ENCODE data around the gene NFIX. TPM values are rescaled to one million over a fixed set of nuclear protein-coding genes. Genes with fewer than 3 reads are reported as not detected.

The NFIX gene
- total and polyA plus RNA-seq, 4 donors = 26.0 to 190 (median 89.6) TPM

DNA sequence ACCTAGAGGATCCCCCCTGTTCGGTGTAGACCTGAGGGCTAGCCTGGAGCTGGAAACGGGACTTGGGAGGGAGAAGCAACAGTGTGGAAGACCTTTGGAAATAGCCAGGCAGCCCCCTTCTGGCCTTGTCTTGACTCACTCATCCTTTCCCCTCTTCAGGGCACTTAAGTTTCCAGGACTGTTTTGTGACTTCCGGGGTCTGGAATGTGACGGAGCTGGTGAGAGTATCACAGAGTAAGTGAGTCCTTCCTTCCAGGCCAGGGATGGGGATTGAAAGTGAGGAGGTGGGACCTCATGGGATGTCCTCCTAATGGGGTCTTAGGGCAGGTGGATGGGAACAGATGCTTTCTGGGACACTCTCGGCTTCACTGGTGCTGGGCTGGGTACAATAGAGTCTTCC lies 78.0 kb downstream of the NFIX start:
- Histone ChIP-seq H3K36me3 (ENCODE audit: control insufficient read depth in 4 of 4, insufficient read depth in 4 of 4, low read length in 4 of 4) (peaks cover 0 to 37% (median 32%) of the 10 kb centered on the region in 4 donors), H3K4me1 (ENCODE audit: control insufficient read depth in 5 of 5, insufficient read depth in 5 of 5, low read length in 5 of 5) (peaks cover 3 to 47% (median 14%) of the 10 kb centered on the region in 5 donors), H3K9ac (ENCODE audit: insufficient read depth in 1 of 2, low read length in 2 of 2) (no peak overlapping the region), H3K9me3 (ENCODE audit: control insufficient read depth in 4 of 4, insufficient read depth in 3 of 4, low read length in 3 of 4) (no peaks in the 10 kb centered on the region), H3K27ac (ENCODE audit: low read depth in 1 of 2, low read length in 1 of 2) (no peak overlapping the region), H3K4me3 (no peak overlapping the region), H3K27me3 (ENCODE audit: control insufficient read depth in 3 of 3, insufficient read depth in 3 of 3, low read length in 2 of 3) (no peaks in the 10 kb centered on the region)
- 85 to 90% methylated on average over 5 of the region's 5 CpGs for WGBS, 2 donors
- no peak for TF ChIP-seq CTCF (IDR thresholded peaks at IDR 0.05; ENCODE audit: control extremely low read depth, extremely low read depth)
- ATAC-seq (ENCODE audit: insufficient read depth, low FRiP score) = no peak
- no peak for DNase-seq

GRCh38 chr19:13074378-13074777 lies 79.1 kb downstream of the NFIX start:
- H3K27ac ChIP-seq (ENCODE audit: low read depth in 1 of 2, low read length in 1 of 2) = no peak overlapping the region

DNA sequence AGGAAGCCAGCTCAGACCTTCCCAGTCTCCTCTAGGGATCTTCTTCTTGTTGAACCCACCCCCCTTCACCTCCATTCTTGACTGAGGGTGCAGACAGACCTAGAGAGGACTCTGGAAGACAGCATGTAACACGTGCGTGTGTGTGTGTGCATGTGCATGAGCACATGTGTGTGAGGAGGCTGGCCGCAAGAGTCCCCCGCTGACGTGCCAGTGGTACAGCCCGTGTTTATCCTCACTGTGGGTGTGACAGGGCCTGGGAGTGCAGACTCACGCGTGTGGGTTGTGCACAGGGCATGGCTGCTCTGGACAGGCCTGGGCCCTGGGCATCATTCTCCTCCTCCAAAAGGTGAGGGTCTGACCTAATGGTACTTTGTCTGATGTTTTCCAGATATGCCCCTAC lies 81.0 kb downstream of the NFIX start:
- ATAC-seq (ENCODE audit: insufficient read depth, low FRiP score) (no peak), DNase-seq (no peak)
- H3K27ac ChIP-seq (ENCODE audit: low read depth in 1 of 2, low read length in 1 of 2) = peak overlapping the region in 1 of 2 donors; percentile 5
- H3K4me3 ChIP-seq = no peak overlapping the region
- 71 to 88% methylated on average over 8 of the region's 8 CpGs for WGBS, 2 donors
- no peak for TF ChIP-seq CTCF (IDR thresholded peaks at IDR 0.05; ENCODE audit: control extremely low read depth, extremely low read depth)
- peaks cover 0 to 52% (median 14%) of the 10 kb centered on the region in 5 donors for H3K4me1 ChIP-seq (ENCODE audit: control insufficient read depth in 5 of 5, insufficient read depth in 5 of 5, low read length in 5 of 5)
- peak overlapping the region in 1 of 2 donors; percentile 28 for H3K9ac ChIP-seq (ENCODE audit: insufficient read depth in 1 of 2, low read length in 2 of 2)
- no peaks in the 10 kb centered on the region for H3K9me3 ChIP-seq (ENCODE audit: control insufficient read depth in 4 of 4, insufficient read depth in 3 of 4, low read length in 3 of 4)
- H3K36me3 ChIP-seq (ENCODE audit: control insufficient read depth in 4 of 4, insufficient read depth in 4 of 4, low read length in 4 of 4) = peaks cover 0 to 47% (median 39%) of the 10 kb centered on the region in 4 donors
- no peaks in the 10 kb centered on the region for H3K27me3 ChIP-seq (ENCODE audit: control insufficient read depth in 3 of 3, insufficient read depth in 3 of 3, low read length in 2 of 3)

More at GRCh38 chr19:13074378-13074777, 79.1 kb downstream of the NFIX start:
- peaks cover 0 to 47% (median 35%) of the 10 kb centered on the region in 4 donors for H3K36me3 ChIP-seq (ENCODE audit: control insufficient read depth in 4 of 4, insufficient read depth in 4 of 4, low read length in 4 of 4)
- H3K9me3 ChIP-seq (ENCODE audit: control insufficient read depth in 4 of 4, insufficient read depth in 3 of 4, low read length in 3 of 4) = no peaks in the 10 kb centered on the region
- H3K27me3 ChIP-seq (ENCODE audit: control insufficient read depth in 3 of 3, insufficient read depth in 3 of 3, low read length in 2 of 3) = no peaks in the 10 kb centered on the region
- H3K9ac ChIP-seq (ENCODE audit: insufficient read depth in 1 of 2, low read length in 2 of 2) = no peak overlapping the region
- no peak for ATAC-seq (ENCODE audit: insufficient read depth, low FRiP score)
- peaks cover 0 to 58% (median 14%) of the 10 kb centered on the region in 5 donors for H3K4me1 ChIP-seq (ENCODE audit: control insufficient read depth in 5 of 5, insufficient read depth in 5 of 5, low read length in 5 of 5)
- no peak overlapping the region for H3K4me3 ChIP-seq
- no peak for TF ChIP-seq CTCF (IDR thresholded peaks at IDR 0.05; ENCODE audit: control extremely low read depth, extremely low read depth)
- 76 to 95% methylated on average over 4 of the region's 4 CpGs for WGBS, 2 donors
- no peak for DNase-seq

DNA sequence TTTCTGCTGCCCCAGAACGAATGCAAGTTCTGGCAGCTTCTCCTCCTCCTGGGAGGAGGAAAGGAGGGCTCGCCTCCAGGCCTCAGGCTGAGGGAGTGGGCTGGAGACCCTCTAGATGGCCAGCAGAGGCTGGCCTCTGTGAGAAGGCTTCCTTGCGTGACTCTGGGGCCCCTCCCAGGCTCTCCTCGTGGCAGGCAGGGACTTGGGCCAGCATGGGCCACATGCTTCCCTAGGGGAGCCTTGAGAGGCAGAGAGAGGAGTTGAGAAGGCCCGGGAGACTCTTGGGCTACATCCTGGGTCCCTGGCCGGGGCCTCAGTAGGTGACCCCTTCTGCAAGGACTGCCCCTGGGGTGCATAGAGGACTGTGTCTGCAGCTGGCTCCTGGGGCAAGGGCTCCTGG lies 81.5 kb downstream of the NFIX start:
- DNase-seq = no peak
- Histone ChIP-seq H3K36me3 (ENCODE audit: control insufficient read depth in 4 of 4, insufficient read depth in 4 of 4, low read length in 4 of 4) (peaks cover 0 to 49% (median 41%) of the 10 kb centered on the region in 4 donors), H3K9me3 (ENCODE audit: control insufficient read depth in 4 of 4, insufficient read depth in 3 of 4, low read length in 3 of 4) (no peaks in the 10 kb centered on the region), H3K27me3 (ENCODE audit: control insufficient read depth in 3 of 3, insufficient read depth in 3 of 3, low read length in 2 of 3) (no peaks in the 10 kb centered on the region), H3K4me3 (no peak overlapping the region), H3K9ac (ENCODE audit: insufficient read depth in 1 of 2, low read length in 2 of 2) (peak overlapping the region in 1 of 2 donors; percentile 28), H3K27ac (ENCODE audit: low read depth in 1 of 2, low read length in 1 of 2) (peak overlapping the region in 1 of 2 donors; percentile 5), H3K4me1 (ENCODE audit: control insufficient read depth in 5 of 5, insufficient read depth in 5 of 5, low read length in 5 of 5) (peaks cover 0 to 52% (median 14%) of the 10 kb centered on the region in 5 donors)
- ATAC-seq (ENCODE audit: insufficient read depth, low FRiP score) = no peak
- TF ChIP-seq CTCF (IDR thresholded peaks at IDR 0.05; ENCODE audit: control extremely low read depth, extremely low read depth) = no peak
- 56 to 64% methylated on average over 6 of the region's 6 CpGs for WGBS, 2 donors
